Mesenchymal stem cell (in vitro differentiated cells and primary cell): ENCODE measurements around the gene DLEU7.

Experiments
- DNase-seq: peaks from one replicate; pipeline ENCODE4 v3.0.0-alpha.2; 2013
- H2AFZ ChIP-seq: one replicate; pipeline ENCODE4 v1.6.1; 2013; ENCODE audit warnings: low read depth, mild to moderate bottlenecking, control low read depth, inconsistent platforms, low read length, moderate library complexity
- H2AK5ac ChIP-seq: 2 replicates; pipeline ENCODE4 v1.6.1; 2013; ENCODE audit warnings: low read length, moderate library complexity, mild to moderate bottlenecking, inconsistent platforms; ENCODE audit not compliant: severe bottlenecking
- H2BK120ac ChIP-seq: one replicate; pipeline ENCODE4 v1.6.1; 2013; ENCODE audit warnings: low read depth, mild to moderate bottlenecking, inconsistent platforms, low read length, moderate library complexity
- H2BK12ac ChIP-seq, 2 experiments: one replicate each; pipeline ENCODE4 v1.6.1; 2013; ENCODE audit warnings: inconsistent platforms in 2 of 2, low read length in 2 of 2, mild to moderate bottlenecking in 2 of 2, moderate library complexity in 2 of 2, control low read depth in 1 of 2
- H2BK15ac ChIP-seq: one replicate; pipeline ENCODE4 v1.6.1; 2013; ENCODE audit warnings: mild to moderate bottlenecking, low read depth, inconsistent platforms; ENCODE audit not compliant: poor library complexity, severe bottlenecking
- H2BK5ac ChIP-seq: 2 replicates; pipeline ENCODE4 v1.6.1; 2013; ENCODE audit warnings: low read depth, mild to moderate bottlenecking, low read length, control low read depth, inconsistent platforms; ENCODE audit not compliant: poor library complexity, severe bottlenecking
- H3K14ac ChIP-seq, 2 experiments: one replicate each; pipeline ENCODE4 v1.6.1; 2013; ENCODE audit warnings: inconsistent platforms in 2 of 2, low read length in 2 of 2, control low read depth in 1 of 2, mild to moderate bottlenecking in 1 of 2, moderate library complexity in 1 of 2
- H3K18ac ChIP-seq, 2 experiments: one replicate each; pipeline ENCODE4 v1.6.1; 2013; ENCODE audit warnings: inconsistent platforms in 2 of 2, low read length in 2 of 2, control low read depth in 1 of 2, low read depth in 1 of 2, mild to moderate bottlenecking in 1 of 2
- H3K23ac ChIP-seq, 2 experiments: one replicate each; pipeline ENCODE4 v1.6.1; 2013; ENCODE audit warnings: inconsistent platforms in 2 of 2, low read length in 2 of 2, mild to moderate bottlenecking in 2 of 2, moderate library complexity in 2 of 2, control low read depth in 1 of 2
- H3K27ac ChIP-seq: 2 replicates; pipeline ENCODE4 v1.5.1; 2013; ENCODE audit warnings: mild to moderate bottlenecking, moderate library complexity, low read length, control low read depth, inconsistent platforms; ENCODE audit not compliant: poor library complexity, severe bottlenecking
- H3K27me3 ChIP-seq, 2 experiments: 2 replicates each; pipeline versions ENCODE4 v1.6.1 to v1.7.0; 2013; ENCODE audit warnings: low read length in 2 of 2, mild to moderate bottlenecking in 2 of 2, moderate library complexity in 2 of 2, control low read depth in 1 of 2, inconsistent platforms in 1 of 2; ENCODE audit not compliant: control insufficient read depth in 1 of 2, insufficient read depth in 1 of 2
- H3K36me3 ChIP-seq, 2 experiments: 2 replicates each; pipeline versions ENCODE4 v1.6.1 to v1.7.0; 2013; ENCODE audit warnings: low read length in 2 of 2, control low read depth in 1 of 2, inconsistent platforms in 1 of 2, low read depth in 1 of 2, mild to moderate bottlenecking in 1 of 2; ENCODE audit not compliant: insufficient read depth in 2 of 2, control insufficient read depth in 1 of 2
- H3K4ac ChIP-seq, 2 experiments: one replicate each; pipeline ENCODE4 v1.6.1; 2013; ENCODE audit warnings: inconsistent platforms in 2 of 2, low read length in 2 of 2, mild to moderate bottlenecking in 2 of 2, moderate library complexity in 2 of 2, control low read depth in 1 of 2, low read depth in 1 of 2
- H3K4me1 ChIP-seq: 2 replicates; pipeline ENCODE4 v1.6.1; 2013; ENCODE audit warnings: low read depth, low read length, control low read depth; ENCODE audit not compliant: control insufficient read depth, insufficient read depth
- H3K4me2 ChIP-seq: 2 replicates; pipeline ENCODE4 v1.6.1; 2013; ENCODE audit warnings: low read length, mild to moderate bottlenecking, inconsistent platforms; ENCODE audit not compliant: poor library complexity, severe bottlenecking
- H3K4me3 ChIP-seq, 2 experiments: 2 replicates each; pipeline versions ENCODE4 v1.5.1 to v1.7.0; 2013; ENCODE audit warnings: low read length in 2 of 2, mild to moderate bottlenecking in 2 of 2, control low read depth in 1 of 2, low read depth in 1 of 2; ENCODE audit not compliant: insufficient read depth in 1 of 2
- H3K79me1 ChIP-seq: replicated peaks from 2 replicates; pipeline ENCODE4 v1.6.1; 2013; ENCODE audit warnings: mild to moderate bottlenecking, control low read depth, low read length, inconsistent platforms; ENCODE audit not compliant: poor library complexity, severe bottlenecking
- H3K9ac ChIP-seq: 2 replicates; pipeline ENCODE4 v1.7.0; 2013; ENCODE audit warnings: mild to moderate bottlenecking, low read length, moderate library complexity
- H3K9me3 ChIP-seq: 2 replicates; pipeline ENCODE4 v1.7.0; 2013; ENCODE audit warnings: mild to moderate bottlenecking, low read length; ENCODE audit not compliant: control insufficient read depth
- H4K8ac ChIP-seq: one replicate; pipeline ENCODE4 v1.6.1; 2013; ENCODE audit warnings: inconsistent platforms, mild to moderate bottlenecking, low read length, moderate library complexity
- H4K91ac ChIP-seq: one replicate; pipeline ENCODE4 v1.6.1; 2013; ENCODE audit warnings: mild to moderate bottlenecking, low read length, inconsistent platforms
- WGBS: methylation state at CpG from one replicate; pipeline ENCODE4 v1.1.7; 2013; ENCODE audit warnings: mixed read lengths; 5-methylcytosine and 5-hydroxymethylcytosine counted together

The DLEU7 gene

GRCh38 chr13:50844084-50844875 is 788 bp upstream of the DLEU7 start:
- Histone ChIP-seq H2BK15ac (no peak overlapping the region), H3K79me1 (no peaks in the 10 kb centered on the region), H2BK12ac (no peak overlapping the region), H2AK5ac (no peak overlapping the region), H2BK5ac (no peak overlapping the region), H3K36me3 (no peaks in the 10 kb centered on the region), H3K4me1 (peaks cover 11% of the 10 kb centered on the region), H3K27ac (no peak overlapping the region), H3K27me3 (peaks cover 31 to 39% of the 10 kb centered on the region in 2 experiments), H2BK120ac (no peak overlapping the region), H3K9ac (no peak overlapping the region), H3K23ac (no peak overlapping the region), H3K14ac (no peak overlapping the region), H3K18ac (no peak overlapping the region), H3K9me3 (no peaks in the 10 kb centered on the region), H3K4me3 (no peak overlapping the region), H4K8ac (no peak overlapping the region), H2AFZ (no peak overlapping the region), H3K4ac (no peak overlapping the region), H3K4me2 (no peak overlapping the region), H4K91ac (no peak overlapping the region)
- DNase-seq = no peak
- WGBS = 82% methylated on average over 6 of the region's 6 CpGs

- WGBS = 0% methylated on average over 3 of the region's 8 CpGs
Measured at GRCh38 chr13:50842990-50843256, 569 bp downstream of the DLEU7 start.

GRCh38 chr13:50842251-50842989 is 1.1 kb downstream of the DLEU7 start:
- Histone ChIP-seq H3K4ac (peak overlapping the region in 1 of 2 experiments; percentile 62), H4K91ac (no peak overlapping the region), H3K9ac (no peak overlapping the region), H2BK12ac (no peak overlapping the region), H3K9me3 (no peaks in the 10 kb centered on the region), H3K27me3 (peaks cover 41 to 50% of the 10 kb centered on the region in 2 experiments), H3K18ac (no peak overlapping the region), H2BK5ac (no peak overlapping the region), H3K4me3 (peak overlapping the region in 1 of 2 experiments; percentile 35), H3K4me2 (no peak overlapping the region), H3K36me3 (no peaks in the 10 kb centered on the region), H3K23ac (no peak overlapping the region), H2AFZ (no peak overlapping the region), H4K8ac (no peak overlapping the region), H3K27ac (no peak overlapping the region), H2BK15ac (no peak overlapping the region), H3K14ac (no peak overlapping the region), H2AK5ac (no peak overlapping the region), H3K79me1 (no peaks in the 10 kb centered on the region), H3K4me1 (peaks cover 11% of the 10 kb centered on the region), H2BK120ac (no peak overlapping the region)
- 53% methylated on average over 7 of the region's 10 CpGs for WGBS
- DNase-seq = no peak

More at GRCh38 chr13:50842990-50843256, 569 bp downstream of the DLEU7 start:
- Histone ChIP-seq H2BK120ac (no peak overlapping the region), H3K23ac (no peak overlapping the region), H3K27ac (no peak overlapping the region), H3K18ac (no peak overlapping the region), H3K4me2 (peak overlapping the region; percentile 96), H3K36me3 (no peaks in the 10 kb centered on the region), H2BK12ac (no peak overlapping the region), H3K9me3 (no peaks in the 10 kb centered on the region), H3K27me3 (peaks cover 41 to 50% of the 10 kb centered on the region in 2 experiments), H3K14ac (peak overlapping the region in 1 of 2 experiments; percentile 57), H3K4ac (peak overlapping the region in 1 of 2 experiments; percentile 62), H2BK15ac (no peak overlapping the region), H2BK5ac (no peak overlapping the region), H3K4me3 (peak overlapping the region; percentile 35 to 42), H2AFZ (peak overlapping the region; percentile 18), H3K4me1 (peaks cover 11% of the 10 kb centered on the region), H3K9ac (no peak overlapping the region), H4K8ac (peak overlapping the region; percentile 29), H4K91ac (no peak overlapping the region), H2AK5ac (no peak overlapping the region), H3K79me1 (no peaks in the 10 kb centered on the region)
- no peak for DNase-seq

- H3K4ac ChIP-seq = no peak overlapping the region
- H3K27me3 ChIP-seq = peaks cover 41 to 50% of the 10 kb centered on the region in 2 experiments
- no peak for DNase-seq
- no peak overlapping the region for H2AFZ ChIP-seq
- H3K36me3 ChIP-seq = no peaks in the 10 kb centered on the region
- H3K9ac ChIP-seq = no peak overlapping the region
- no peak overlapping the region for H3K27ac ChIP-seq
- H2BK120ac ChIP-seq = no peak overlapping the region
- H3K4me1 ChIP-seq = peaks cover 11% of the 10 kb centered on the region
- H3K23ac ChIP-seq = no peak overlapping the region
- H2BK15ac ChIP-seq = no peak overlapping the region
- H3K4me2 ChIP-seq = no peak overlapping the region
- no peaks in the 10 kb centered on the region for H3K9me3 ChIP-seq
- H2BK5ac ChIP-seq = no peak overlapping the region
- H2BK12ac ChIP-seq = no peak overlapping the region
- H3K79me1 ChIP-seq = no peaks in the 10 kb centered on the region
- H3K4me3 ChIP-seq = no peak overlapping the region
- no peak overlapping the region for H3K14ac ChIP-seq
- H4K8ac ChIP-seq = no peak overlapping the region
- 86% methylated on average over 2 of the region's 7 CpGs for WGBS
- no peak overlapping the region for H4K91ac ChIP-seq
- no peak overlapping the region for H2AK5ac ChIP-seq
- no peak overlapping the region for H3K18ac ChIP-seq
Measured at GRCh38 chr13:50841786-50842185, 1.7 kb downstream of the DLEU7 start.
